Ovary (tissue), 3 donors: Measurements from ENCODE around the gene RRP12.

Experiments used
- CTCF ChIP-seq, 3 donors: fragments of 450-650 bp in 2 of 3; fragments of 200-600 bp in 1 of 3; IDR thresholded peaks; one replicate each; pipeline versions ENCODE4 v1.5.1 to v1.8.0; 2016 to 2022; ENCODE audit warnings: antibody characterized with exemption in 3 of 3, mild to moderate bottlenecking in 1 of 3
- EP300 ChIP-seq: sonication (generic); formaldehyde crosslinking; IDR thresholded peaks from one replicate; pipeline ENCODE4 v1.6.1; 2017; ENCODE audit warnings: antibody characterized with exemption
- POLR2A ChIP-seq: fragments of 450-650 bp; IDR thresholded peaks from one replicate; pipeline ENCODE4 v1.6.1; 2017; ENCODE audit warnings: antibody characterized with exemption, mild to moderate bottlenecking, moderate library complexity
- donor health status: DM: no; HTN: no; CAD: no.

GRCh38 chr10:97362310-97363033 is 38.7 kb downstream of the RRP12 start:
- TF ChIP-seq CTCF (IDR thresholded peaks at IDR 0.05) (no peak), POLR2A (no peak), EP300 (no peak)
